Measurements from ENCODE around the gene MAP3K15.

Gene MAP3K15

GRCh38 chrX:19514791-19515614 lies at the start of gene MAP3K15:
Gene MAP3K15, minus strand, starts transcription at chrX:19515508. Its CDS starts 247 bp downstream, at chrX:19515261.
- no peak for DNase-seq (ENCODE audit: low read depth, low spot score)

GRCh38 chrX:19564606-19565005 lies 49.3 kb upstream of the MAP3K15 start:
- DNase-seq (ENCODE audit: low read depth, low spot score): no peak
- no peak overlapping the region for H3K27ac ChIP-seq

More at GRCh38 chrX:19514791-19515614, at the start of gene MAP3K15:
- no peak within 1 kb of the TSS for H3K27ac ChIP-seq

DNA sequence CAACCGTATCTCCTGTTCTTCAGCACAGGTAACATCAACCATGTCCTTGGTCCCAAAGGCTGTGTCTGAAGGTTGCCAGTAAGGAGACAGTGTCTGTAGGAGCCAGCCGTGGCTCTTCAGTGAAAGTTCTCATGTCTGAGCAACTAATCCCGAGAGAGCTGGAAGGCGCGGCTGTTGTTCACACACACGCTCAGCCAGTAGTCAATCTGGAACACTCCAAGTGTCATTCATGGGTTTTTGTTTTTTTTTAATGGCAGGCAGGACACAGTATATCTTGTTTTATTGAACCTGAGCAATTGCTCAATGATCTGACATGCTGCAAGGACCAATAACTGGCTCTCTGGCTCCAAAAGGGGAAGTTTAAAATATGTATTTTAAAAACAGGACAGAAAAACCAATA lies 48.4 kb upstream of the MAP3K15 start:
- H3K27ac ChIP-seq: no peak overlapping the region
- DNase-seq (ENCODE audit: low read depth, low spot score): no peak

GRCh38 chrX:19563327-19563726 lies 48.0 kb upstream of the MAP3K15 start:
- H3K27ac ChIP-seq: no peak overlapping the region
- no peak for DNase-seq (ENCODE audit: low read depth, low spot score)

GRCh38 chrX:19560611-19561010 lies 45.3 kb upstream of the MAP3K15 start:
- no peak overlapping the region for H3K27ac ChIP-seq
- no peak for DNase-seq (ENCODE audit: low read depth, low spot score)

DNA sequence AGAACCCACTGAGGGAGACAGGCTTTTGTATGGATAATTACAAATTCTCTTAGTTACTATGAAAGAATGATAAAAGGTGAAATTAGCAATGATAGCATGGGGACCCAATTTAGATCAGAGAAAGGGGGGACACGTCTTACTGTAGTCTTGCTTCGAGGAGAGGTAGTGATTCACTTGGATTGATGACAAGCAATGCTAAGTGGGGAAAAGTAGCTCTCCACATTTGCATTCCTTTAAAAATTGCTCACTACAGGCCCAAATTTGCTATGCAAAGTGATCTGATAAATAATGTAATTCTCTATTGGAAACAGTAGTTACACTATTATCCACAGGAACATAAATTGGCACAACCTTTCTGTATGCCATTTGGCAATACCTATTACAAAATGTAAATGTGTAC lies 42.5 kb upstream of the MAP3K15 start:
- H3K27ac ChIP-seq: no peak overlapping the region
- DNase-seq (ENCODE audit: low read depth, low spot score): no peak

DNA sequence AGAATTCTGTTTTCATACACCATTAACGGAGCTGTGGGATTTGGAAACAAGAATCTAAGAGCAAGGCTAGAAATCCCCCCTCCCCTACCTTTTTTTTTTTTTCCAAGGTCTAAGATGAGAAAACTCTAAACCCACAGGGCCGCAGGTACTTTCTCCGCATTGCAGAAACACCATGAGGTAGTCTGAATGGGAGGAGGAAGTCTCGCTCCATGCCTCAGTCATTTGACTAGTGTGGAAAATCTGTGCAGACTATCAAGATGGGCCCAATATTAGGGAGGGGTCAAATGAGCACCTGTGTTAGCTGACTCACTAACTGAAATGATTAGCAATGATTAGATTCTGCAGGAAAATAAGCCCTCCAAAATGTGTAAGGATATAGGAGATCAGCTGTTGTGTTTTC lies 40.9 kb upstream of the MAP3K15 start:
- no peak for DNase-seq (ENCODE audit: low read depth, low spot score)
- no peak overlapping the region for H3K27ac ChIP-seq

DNA sequence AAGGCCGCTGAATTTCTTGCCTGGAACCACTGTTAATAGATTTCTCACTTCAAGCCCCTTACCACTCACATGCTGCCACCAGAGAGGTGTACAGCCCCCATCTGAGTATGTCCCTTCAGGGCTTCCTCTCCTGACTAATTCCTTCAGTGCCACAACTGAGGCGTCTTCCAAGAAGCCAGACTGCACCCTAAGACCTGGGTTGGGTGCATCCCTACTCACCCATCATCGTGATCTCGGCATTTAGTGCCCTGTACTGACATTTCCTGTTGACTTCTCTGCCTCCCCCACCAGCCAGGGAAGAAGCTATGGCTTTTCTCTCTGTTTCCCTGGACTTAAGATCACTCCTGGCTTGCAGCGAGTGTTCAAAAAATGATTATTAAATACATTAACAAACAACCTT lies 40.4 kb upstream of the MAP3K15 start:
- no peak for DNase-seq (ENCODE audit: low read depth, low spot score)
- no peak overlapping the region for H3K27ac ChIP-seq

DNA sequence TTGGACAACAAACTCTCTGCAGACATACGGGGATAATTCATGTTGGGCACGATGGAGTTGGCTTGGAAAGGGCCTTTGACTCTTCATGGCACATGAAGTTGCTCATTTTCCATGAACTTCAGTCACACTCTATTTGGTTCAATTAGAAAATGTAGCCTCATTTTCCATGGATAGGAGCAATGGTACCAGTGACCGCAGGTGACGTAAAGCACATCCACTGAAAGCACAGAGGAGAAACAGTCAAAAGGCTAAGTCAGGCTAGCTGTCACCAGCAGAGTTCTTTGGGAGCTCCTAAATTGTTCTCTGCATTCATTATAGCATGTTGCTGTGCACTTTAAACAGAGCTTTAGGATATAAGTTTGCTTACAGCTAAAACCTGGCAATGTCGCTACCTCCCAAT lies 39.9 kb upstream of the MAP3K15 start:
- H3K27ac ChIP-seq: no peak overlapping the region
- DNase-seq (ENCODE audit: low read depth, low spot score): no peak

- no peak for DNase-seq (ENCODE audit: low read depth, low spot score)
- no peak overlapping the region for H3K27ac ChIP-seq
Measured at GRCh38 chrX:19554786-19555185, 39.5 kb upstream of the MAP3K15 start.

DNA sequence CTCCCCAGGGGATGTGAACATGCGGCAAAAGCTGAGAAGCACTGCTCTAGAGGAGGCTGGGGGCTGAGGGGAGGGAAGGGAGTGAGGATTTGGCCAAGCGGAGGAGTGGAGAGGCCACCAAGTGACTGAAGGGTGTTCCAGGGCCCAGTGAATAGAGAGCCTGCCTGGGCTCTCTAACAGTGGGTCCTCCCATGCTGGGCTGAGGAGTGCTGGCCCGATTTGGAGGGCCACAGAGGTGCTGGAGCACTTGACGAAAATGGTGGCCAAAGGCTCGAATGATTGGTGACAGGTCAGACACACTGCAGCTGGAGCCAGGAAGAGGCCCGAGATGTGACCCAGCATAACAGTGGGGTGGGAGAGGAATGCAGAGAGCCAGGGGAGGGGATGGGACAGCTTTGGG lies 37.5 kb upstream of the MAP3K15 start:
- H3K27ac ChIP-seq: no peak overlapping the region
- DNase-seq (ENCODE audit: low read depth, low spot score): no peak

GRCh38 chrX:19549838-19550237 lies 34.5 kb upstream of the MAP3K15 start:
- H3K27ac ChIP-seq: no peak overlapping the region
- DNase-seq (ENCODE audit: low read depth, low spot score): no peak

DNA sequence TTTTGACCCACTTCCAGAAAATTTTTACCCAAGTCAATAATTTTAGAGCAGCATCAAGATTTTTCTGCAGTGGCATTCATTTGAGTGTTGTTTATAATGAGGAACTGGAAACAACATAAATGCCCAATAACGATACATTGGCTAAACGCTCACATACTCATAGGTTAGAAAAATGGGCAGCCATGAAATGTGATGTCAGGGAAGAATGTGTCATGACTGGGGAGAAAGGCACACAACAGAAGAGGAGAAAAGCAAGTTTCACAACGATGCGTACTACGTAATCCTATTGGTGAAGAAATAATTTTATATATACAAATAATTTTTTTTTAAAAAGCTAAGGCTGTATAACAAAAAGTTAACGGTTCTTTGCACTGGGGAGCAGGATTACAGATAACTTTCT lies 33.6 kb upstream of the MAP3K15 start:
- DNase-seq (ENCODE audit: low read depth, low spot score): no peak
- no peak overlapping the region for H3K27ac ChIP-seq

- DNase-seq (ENCODE audit: low read depth, low spot score): no peak
- H3K27ac ChIP-seq: no peak overlapping the region
Measured at GRCh38 chrX:19548279-19548678, 33.0 kb upstream of the MAP3K15 start.

GRCh38 chrX:19545651-19546050 lies 30.3 kb upstream of the MAP3K15 start:
- DNase-seq (ENCODE audit: low read depth, low spot score): no peak
- no peak overlapping the region for H3K27ac ChIP-seq

- H3K27ac ChIP-seq: no peak overlapping the region
- DNase-seq (ENCODE audit: low read depth, low spot score): no peak
Measured at GRCh38 chrX:19544693-19545305, 29.5 kb upstream of the MAP3K15 start.

- no peak overlapping the region for H3K27ac ChIP-seq
- no peak for DNase-seq (ENCODE audit: low read depth, low spot score)
Measured at GRCh38 chrX:19543951-19544381, 28.7 kb upstream of the MAP3K15 start.

DNA sequence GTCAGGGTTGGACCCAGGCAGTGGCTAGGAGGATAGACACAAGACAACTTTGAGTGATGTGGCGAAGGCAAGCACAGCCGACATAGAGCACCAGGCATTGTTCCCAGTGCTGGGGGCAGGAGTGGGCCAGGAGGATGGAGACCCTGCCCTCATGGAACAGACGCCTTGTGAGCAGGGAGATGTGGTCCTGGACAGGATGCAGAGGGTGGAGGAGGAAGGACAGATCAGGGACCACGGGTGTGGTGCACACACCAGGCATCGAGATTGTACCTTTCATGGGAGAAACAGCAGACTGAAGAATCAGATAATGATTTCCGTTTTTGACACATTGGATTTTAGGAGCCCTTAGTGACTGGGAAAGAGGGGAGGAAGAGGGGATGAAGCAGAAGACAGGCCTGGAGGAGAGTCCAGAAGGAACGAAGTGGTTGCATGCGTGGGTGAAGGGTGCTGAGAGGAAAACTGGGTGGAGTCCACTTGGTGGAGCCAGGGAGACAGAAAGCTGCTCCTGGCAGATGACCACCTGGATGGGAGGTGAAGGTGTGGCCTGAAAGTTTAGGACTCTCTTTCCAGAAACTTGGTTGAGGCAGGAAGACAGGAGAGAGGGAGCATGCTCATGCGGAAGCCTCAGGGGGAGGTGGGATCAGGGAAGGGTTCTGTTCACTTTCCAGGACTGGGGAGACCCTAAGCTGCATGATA lies 27.9 kb upstream of the MAP3K15 start:
- DNase-seq (ENCODE audit: low read depth, low spot score): no peak
- no peak overlapping the region for H3K27ac ChIP-seq

DNA sequence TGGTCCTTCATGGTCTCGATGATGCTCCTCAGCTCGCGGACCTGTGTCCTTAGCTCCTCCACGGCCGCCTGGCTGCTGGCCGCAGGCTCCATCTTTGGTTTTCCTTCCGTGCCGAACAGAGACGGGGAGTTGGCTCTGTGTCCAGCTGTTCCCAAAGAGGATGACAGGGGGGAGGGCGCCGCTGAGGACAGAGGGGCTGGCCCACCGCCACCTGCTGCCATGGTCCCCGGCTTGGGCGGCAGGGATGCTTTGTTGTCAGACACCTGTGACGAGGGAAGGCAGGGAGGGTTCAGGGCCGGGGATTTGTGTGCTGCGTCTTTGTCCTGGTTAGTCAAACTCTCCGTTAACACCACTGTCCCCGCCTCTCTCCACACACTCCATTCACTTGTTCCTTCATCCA lies 26.6 kb upstream of the MAP3K15 start:
- H3K27ac ChIP-seq: no peak overlapping the region
- DNase-seq (ENCODE audit: low read depth, low spot score): no peak

DNA sequence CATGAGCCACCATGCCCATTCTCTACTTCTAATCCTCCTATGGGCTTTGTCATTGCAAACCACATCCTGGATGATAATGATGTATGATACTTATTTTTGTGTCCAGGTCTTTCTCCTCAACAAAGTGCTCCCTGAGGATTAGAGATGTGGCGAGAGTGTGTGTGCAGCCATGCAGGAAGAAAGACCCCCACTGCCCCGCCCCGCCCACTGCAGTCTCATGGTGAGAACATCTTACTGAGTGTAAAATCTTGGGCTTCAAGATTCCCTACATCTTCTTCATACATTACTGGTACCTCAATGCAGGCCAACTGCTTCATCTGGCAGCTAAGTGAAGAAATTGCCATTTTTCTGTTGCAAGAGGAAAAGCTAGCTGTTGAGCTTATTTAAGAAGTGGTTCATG lies 25.9 kb upstream of the MAP3K15 start:
- DNase-seq (ENCODE audit: low read depth, low spot score): no peak

GRCh38 chrX:19540076-19540475 lies 24.8 kb upstream of the MAP3K15 start:
- DNase-seq (ENCODE audit: low read depth, low spot score): no peak
- H3K27ac ChIP-seq: no peak overlapping the region

More for the DNA sequence above, 25.9 kb upstream of the MAP3K15 start:
- H3K27ac ChIP-seq: no peak overlapping the region
